Ecto neural progenitor cell (in vitro differentiated cells): Measurements from ENCODE around the gene GUK1.
"Not testable (repeated sequence)": the region's sequence is repeated elsewhere in the genome, so short reads cannot be mapped to it uniquely, and the experiment has no call there.

Experiments used
- DNase-seq: peaks from one replicate; pipeline ENCODE4 v3.0.0-alpha.2; 2018; ENCODE audit warnings: low spot score

The GUK1 gene

GRCh38 chr1:228104526-228105269 is 35.4 kb upstream of the GUK1 start:
- DNase-seq, result no peak

GRCh38 chr1:228105270-228105995 is 34.6 kb upstream of the GUK1 start:
- DNase-seq, result no peak

GRCh38 chr1:228105996-228106799 is 33.9 kb upstream of the GUK1 start:
- DNase-seq, result no peak

GRCh38 chr1:228106800-228107054 is 33.4 kb upstream of the GUK1 start:
- DNase-seq, result no peak

- no peak for DNase-seq
Observed at GRCh38 chr1:228107636-228108035, 32.4 kb upstream of the GUK1 start.

GRCh38 chr1:228108055-228108690 is 31.9 kb upstream of the GUK1 start:
- no peak for DNase-seq

GRCh38 chr1:228108742-228109072 is 31.4 kb upstream of the GUK1 start:
- no peak for DNase-seq

GRCh38 chr1:228109073-228109961 is 30.8 kb upstream of the GUK1 start, which contains the start of gene MRPL55:
TSS of gene MRPL55 (minus strand) at chr1:228109299. CDS start at chr1:228108260, 1,039 bp downstream.
- DNase-seq, result peak; percentile 100

- no peak for DNase-seq
Observed at GRCh38 chr1:228109962-228110488, 30.1 kb upstream of the GUK1 start.

- no peak for DNase-seq
Observed at GRCh38 chr1:228110556-228110955, 29.5 kb upstream of the GUK1 start.

GRCh38 chr1:228111315-228111714 is 28.8 kb upstream of the GUK1 start:
- DNase-seq, result not testable (repeated sequence)

GRCh38 chr1:228112167-228112566 is 27.9 kb upstream of the GUK1 start:
- no peak for DNase-seq

- no peak for DNase-seq
Observed at GRCh38 chr1:228112617-228113016, 27.5 kb upstream of the GUK1 start.

GRCh38 chr1:228114827-228115226 is 25.3 kb upstream of the GUK1 start:
- DNase-seq, result no peak

GRCh38 chr1:228117335-228117734 is 22.7 kb upstream of the GUK1 start:
- no peak for DNase-seq

- no peak for DNase-seq
Observed at GRCh38 chr1:228118040-228118439, 22.0 kb upstream of the GUK1 start.

GRCh38 chr1:228120351-228120750 is 19.7 kb upstream of the GUK1 start:
- DNase-seq, result no peak

GRCh38 chr1:228120857-228121489 is 19.1 kb upstream of the GUK1 start:
- DNase-seq, result no peak

- DNase-seq, result no peak
Observed at GRCh38 chr1:228122921-228123441, 17.1 kb upstream of the GUK1 start.

GRCh38 chr1:228123505-228123904 is 16.6 kb upstream of the GUK1 start:
- DNase-seq, result no peak

- DNase-seq, result no peak
Observed at GRCh38 chr1:228125185-228125584, 14.9 kb upstream of the GUK1 start.
